Measurements from ENCODE around the gene GSTT2B. TPM values are rescaled to one million over a fixed set of nuclear protein-coding genes. Genes with fewer than 3 reads are reported as not detected.
"Not testable (repeated sequence)": the region's sequence is repeated elsewhere in the genome, so short reads cannot be mapped to it uniquely, and the experiment has no call there.

GSTT2B gene
- total RNA-seq, 3 donors from 2014 or later, result 4.3 to 16.1 (median 4.3) TPM

GRCh38 chr22:23951383-23951782 is 9.6 kb downstream of the GSTT2B start:
- H3K36me3 ChIP-seq; intact Hi-C loops (cut with DNase I; ENCODE audit: low total_unique reads); H3K27ac ChIP-seq; H3K27me3 ChIP-seq; H3K9me3 ChIP-seq; DNase-seq (ENCODE audit: low spot score in 2 of 2); H3K4me3 ChIP-seq; H3K4me1 ChIP-seq: not testable (repeated sequence)

- DNase-seq (ENCODE audit: low spot score in 2 of 2); intact Hi-C loops (cut with DNase I; ENCODE audit: low total_unique reads); H3K4me1 ChIP-seq; H3K9me3 ChIP-seq; H3K4me3 ChIP-seq; H3K27me3 ChIP-seq; H3K27ac ChIP-seq; H3K36me3 ChIP-seq: not testable (repeated sequence)
Measured at GRCh38 chr22:23949764-23950163, 11.2 kb downstream of the GSTT2B start.

- H3K9me3 ChIP-seq; intact Hi-C loops (cut with DNase I; ENCODE audit: low total_unique reads); DNase-seq (ENCODE audit: low spot score in 2 of 2); H3K4me3 ChIP-seq; H3K27ac ChIP-seq; H3K4me1 ChIP-seq; H3K27me3 ChIP-seq; H3K36me3 ChIP-seq: not testable (repeated sequence)
Measured at GRCh38 chr22:23947391-23947790, 13.6 kb downstream of the GSTT2B start.

- H3K4me1 ChIP-seq; DNase-seq (ENCODE audit: low spot score in 2 of 2); H3K4me3 ChIP-seq; intact Hi-C loops (cut with DNase I; ENCODE audit: low total_unique reads); H3K9me3 ChIP-seq; H3K27ac ChIP-seq; H3K27me3 ChIP-seq; H3K36me3 ChIP-seq: not testable (repeated sequence)
Measured at GRCh38 chr22:23940166-23940565, 20.8 kb downstream of the GSTT2B start.

- no peak overlapping the region for H3K4me3 ChIP-seq
- intact Hi-C loops (cut with DNase I; ENCODE audit: low total_unique reads), result no loop called here
- TF ChIP-seq POLR2AphosphoS5 (IDR thresholded peaks at IDR 0.05) (no peak), CTCF (IDR thresholded peaks at IDR 0.05) (no peak), POLR2A (IDR thresholded peaks at IDR 0.05) (no peak)
Measured at GRCh38 chr22:23939017-23939357, 22.0 kb downstream of the GSTT2B start.

GRCh38 chr22:23938328-23939016 is 22.5 kb downstream of the GSTT2B start:
- H3K27me3 ChIP-seq, result no peaks in the 10 kb centered on the region
- H3K27ac ChIP-seq, result peak overlapping the region in 1 of 2 donors; percentile 43
- no peaks in the 10 kb centered on the region for H3K9me3 ChIP-seq
- TF ChIP-seq POLR2AphosphoS5 (IDR thresholded peaks at IDR 0.05) (no peak), POLR2A (IDR thresholded peaks at IDR 0.05) (no peak), CTCF (IDR thresholded peaks at IDR 0.05) (no peak)
- no peaks in the 10 kb centered on the region for H3K36me3 ChIP-seq
- intact Hi-C loops (cut with DNase I; ENCODE audit: low total_unique reads), result no loop called here
- no peak overlapping the region for H3K4me3 ChIP-seq
- no peak for DNase-seq (ENCODE audit: low spot score in 2 of 2)
- no peaks in the 10 kb centered on the region for H3K4me1 ChIP-seq

More at GRCh38 chr22:23939017-23939357, 22.0 kb downstream of the GSTT2B start:
- Histone ChIP-seq H3K36me3 (no peaks in the 10 kb centered on the region), H3K4me1 (no peaks in the 10 kb centered on the region), H3K27ac (peak overlapping the region in 1 of 2 donors; percentile 43), H3K9me3 (no peaks in the 10 kb centered on the region), H3K27me3 (no peaks in the 10 kb centered on the region)
- DNase-seq (ENCODE audit: low spot score in 2 of 2), result no peak

- no peak for TF ChIP-seq CTCF (IDR thresholded peaks at IDR 0.05)
- TF ChIP-seq POLR2AphosphoS5 (IDR thresholded peaks at IDR 0.05), result no peak
- TF ChIP-seq POLR2A (IDR thresholded peaks at IDR 0.05), result no peak
- Histone ChIP-seq H3K36me3 (no peaks in the 10 kb centered on the region), H3K9me3 (no peaks in the 10 kb centered on the region), H3K4me3 (no peak overlapping the region), H3K4me1 (no peaks in the 10 kb centered on the region), H3K27me3 (no peaks in the 10 kb centered on the region), H3K27ac (no peak overlapping the region)
- intact Hi-C loops (cut with DNase I; ENCODE audit: low total_unique reads), result no loop called here
- no peak for DNase-seq (ENCODE audit: low spot score in 2 of 2)
Measured at GRCh38 chr22:23926561-23926960, 34.4 kb downstream of the GSTT2B start.
